Uterus (tissue), 4 donors: ENCODE measurements around the gene KLF3. TPM values are rescaled to one million over a fixed set of nuclear protein-coding genes. Genes with fewer than 3 reads are reported as not detected.

Experiments
- DNase-seq, 2 donors: peaks; one replicate each; pipeline ENCODE4 v3.0.0-alpha.2; 2019 to 2020
- H3K27ac ChIP-seq, 2 donors: fragments of 200-600 bp; sonication (generic); 1 replicate in 1 of 2; 2 replicates in 1 of 2; pipeline ENCODE4 v1.5.1; 2016 to 2018
- H3K27me3 ChIP-seq, 2 donors: fragments of 200-600 bp; sonication (generic); one replicate each; pipeline ENCODE4 v1.5.1; 2018 to 2019; ENCODE audit warnings: control low read depth in 1 of 2
- H3K36me3 ChIP-seq, 2 donors: fragments of 200-600 bp; sonication (generic); one replicate each; pipeline ENCODE4 v1.5.1; 2019; ENCODE audit warnings: control low read depth in 1 of 2
- H3K4me1 ChIP-seq, 2 donors: fragments of 200-600 bp; sonication (generic); one replicate each; pipeline ENCODE4 v1.5.1; 2018 to 2019; ENCODE audit warnings: control low read depth in 1 of 2
- H3K4me3 ChIP-seq, 2 donors: fragments of 200-600 bp; sonication (generic); 1 replicate in 1 of 2; 2 replicates in 1 of 2; pipeline ENCODE4 v1.5.1; 2018 to 2019; ENCODE audit warnings: mild to moderate bottlenecking in 1 of 2
- H3K9me3 ChIP-seq, 2 donors: fragments of 200-600 bp; sonication (generic); one replicate each; pipeline ENCODE4 v1.5.1; 2019; ENCODE audit warnings: control low read depth in 1 of 2
- POLR2A ChIP-seq, 2 donors: fragments of 450-650 bp; IDR thresholded peaks; one replicate each; pipeline ENCODE4 v1.6.1; 2016; ENCODE audit warnings: antibody characterized with exemption in 2 of 2, mild to moderate bottlenecking in 1 of 2, moderate library complexity in 1 of 2
- intact Hi-C: fragments of 100-400 bp; cut with DNase I; formaldehyde crosslinking; loops from one replicate; pipeline ENCODE4 v1.15.1; 2023; ENCODE audit warnings: low total_unique reads
- total RNA-seq, 4 donors: library from RNA; depleted of rRNA in 3 of 4; stranded (reverse); fragments of >200 nt in 3 of 4; gene quantifications; one replicate each; pipeline versions ENCODE4 v1.1.0 to v1.2.4, GENCODE V29; 2014 to 2023
- TF ChIP-seq, protein P1 (sequence below), 4 experiments: fragments of 200-600 bp in 2 of 4; fragments of 450-650 bp in 2 of 4; sonication (generic) in 2 of 4; IDR thresholded peaks; one replicate each; pipeline ENCODE4 v1.5.1; 2016 to 2019; ENCODE audit warnings: antibody characterized with exemption in 4 of 4, mild to moderate bottlenecking in 2 of 4, moderate library complexity in 1 of 4
- donor health status: DM: yes; HTN: yes; CAD: no.

Gene KLF3
- total RNA-seq, 4 donors from 2014 or later = 13.8 to 69.0 (median 41.2) TPM

DNA sequence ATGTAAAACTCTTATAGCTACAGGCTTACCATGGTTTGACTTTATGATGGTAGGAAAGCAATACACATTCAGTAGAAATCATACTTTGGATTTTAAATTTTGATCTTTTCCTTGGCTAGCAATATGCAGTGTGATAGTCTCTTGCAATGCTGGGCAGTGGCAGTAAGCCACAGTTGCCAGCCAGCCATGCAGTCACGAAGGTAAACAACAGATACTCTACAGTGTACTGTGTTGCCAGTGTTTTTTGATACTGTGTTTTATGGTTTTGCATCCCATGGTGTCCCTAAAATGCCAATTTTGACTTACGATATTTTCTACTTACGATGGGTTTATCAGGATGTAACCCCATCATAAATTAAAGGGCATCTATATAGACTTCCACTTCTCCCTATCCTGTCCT is 24.8 kb upstream of the KLF3 start:
- no peaks in the 10 kb centered on the region for H3K36me3 ChIP-seq
- no peaks in the 10 kb centered on the region for H3K4me1 ChIP-seq
- no peaks in the 10 kb centered on the region for H3K27me3 ChIP-seq
- no peak for DNase-seq
- intact Hi-C loops = no loop called here
- H3K4me3 ChIP-seq = no peak overlapping the region
- H3K27ac ChIP-seq = no peak overlapping the region
- no peaks in the 10 kb centered on the region for H3K9me3 ChIP-seq
- TF ChIP-seq, protein P1, sequence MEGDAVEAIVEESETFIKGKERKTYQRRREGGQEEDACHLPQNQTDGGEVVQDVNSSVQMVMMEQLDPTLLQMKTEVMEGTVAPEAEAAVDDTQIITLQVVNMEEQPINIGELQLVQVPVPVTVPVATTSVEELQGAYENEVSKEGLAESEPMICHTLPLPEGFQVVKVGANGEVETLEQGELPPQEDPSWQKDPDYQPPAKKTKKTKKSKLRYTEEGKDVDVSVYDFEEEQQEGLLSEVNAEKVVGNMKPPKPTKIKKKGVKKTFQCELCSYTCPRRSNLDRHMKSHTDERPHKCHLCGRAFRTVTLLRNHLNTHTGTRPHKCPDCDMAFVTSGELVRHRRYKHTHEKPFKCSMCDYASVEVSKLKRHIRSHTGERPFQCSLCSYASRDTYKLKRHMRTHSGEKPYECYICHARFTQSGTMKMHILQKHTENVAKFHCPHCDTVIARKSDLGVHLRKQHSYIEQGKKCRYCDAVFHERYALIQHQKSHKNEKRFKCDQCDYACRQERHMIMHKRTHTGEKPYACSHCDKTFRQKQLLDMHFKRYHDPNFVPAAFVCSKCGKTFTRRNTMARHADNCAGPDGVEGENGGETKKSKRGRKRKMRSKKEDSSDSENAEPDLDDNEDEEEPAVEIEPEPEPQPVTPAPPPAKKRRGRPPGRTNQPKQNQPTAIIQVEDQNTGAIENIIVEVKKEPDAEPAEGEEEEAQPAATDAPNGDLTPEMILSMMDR (IDR thresholded peaks at IDR 0.05) = no peak
- TF ChIP-seq POLR2A (IDR thresholded peaks at IDR 0.05) = no peak

DNA sequence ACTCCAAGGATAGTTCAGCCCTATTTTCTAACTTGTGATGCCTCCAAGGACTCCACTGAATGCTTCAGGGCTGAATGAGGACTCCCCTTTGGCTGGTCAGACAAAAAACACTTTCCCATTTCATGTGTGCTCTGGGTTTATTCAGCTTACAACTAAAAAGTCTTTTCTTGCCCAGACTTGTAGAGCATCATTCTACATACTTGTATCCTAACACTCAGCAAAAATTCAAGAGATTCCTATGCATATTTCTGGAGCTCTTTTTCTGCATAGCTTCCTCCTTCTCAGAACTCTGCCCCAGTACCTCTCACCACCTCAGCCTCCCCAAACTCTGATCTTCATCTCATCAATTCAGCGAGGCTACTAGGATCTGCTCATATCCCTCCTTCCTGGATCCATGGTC is 22.2 kb upstream of the KLF3 start:
- intact Hi-C loops = no loop called here
- Histone ChIP-seq H3K36me3 (no peaks in the 10 kb centered on the region), H3K27ac (no peak overlapping the region), H3K9me3 (no peaks in the 10 kb centered on the region), H3K4me1 (no peaks in the 10 kb centered on the region), H3K27me3 (no peaks in the 10 kb centered on the region), H3K4me3 (no peak overlapping the region)
- no peak for DNase-seq
- TF ChIP-seq, protein P1 (IDR thresholded peaks at IDR 0.05) = no peak
- no peak for TF ChIP-seq POLR2A (IDR thresholded peaks at IDR 0.05)

DNA sequence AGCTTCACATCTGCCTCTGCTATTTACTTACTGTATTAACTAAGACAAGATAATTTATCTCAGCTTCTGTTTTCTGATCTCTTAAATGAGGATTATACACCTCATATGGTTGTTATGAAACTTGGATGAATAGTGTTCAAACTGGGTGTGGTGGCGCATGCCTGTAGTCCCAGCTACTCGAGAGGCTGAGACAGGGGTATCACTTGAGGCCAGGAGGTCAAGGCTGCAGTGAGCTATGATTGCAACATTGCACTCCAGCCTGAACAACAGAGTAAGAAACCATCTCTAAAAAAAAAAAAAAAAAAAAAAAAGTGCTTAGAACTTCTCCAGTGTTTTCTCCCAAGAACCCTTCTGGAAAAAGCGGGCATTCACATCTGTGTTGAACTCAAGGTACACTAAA is 19.8 kb upstream of the KLF3 start:
- H3K36me3 ChIP-seq = no peaks in the 10 kb centered on the region
- H3K9me3 ChIP-seq = no peaks in the 10 kb centered on the region
- no peaks in the 10 kb centered on the region for H3K4me1 ChIP-seq
- no peak overlapping the region for H3K27ac ChIP-seq
- intact Hi-C loops = no loop called here
- DNase-seq = no peak
- no peaks in the 10 kb centered on the region for H3K27me3 ChIP-seq
- H3K4me3 ChIP-seq = no peak overlapping the region
- no peak for TF ChIP-seq POLR2A (IDR thresholded peaks at IDR 0.05)
- TF ChIP-seq, protein P1 (IDR thresholded peaks at IDR 0.05) = no peak

DNA sequence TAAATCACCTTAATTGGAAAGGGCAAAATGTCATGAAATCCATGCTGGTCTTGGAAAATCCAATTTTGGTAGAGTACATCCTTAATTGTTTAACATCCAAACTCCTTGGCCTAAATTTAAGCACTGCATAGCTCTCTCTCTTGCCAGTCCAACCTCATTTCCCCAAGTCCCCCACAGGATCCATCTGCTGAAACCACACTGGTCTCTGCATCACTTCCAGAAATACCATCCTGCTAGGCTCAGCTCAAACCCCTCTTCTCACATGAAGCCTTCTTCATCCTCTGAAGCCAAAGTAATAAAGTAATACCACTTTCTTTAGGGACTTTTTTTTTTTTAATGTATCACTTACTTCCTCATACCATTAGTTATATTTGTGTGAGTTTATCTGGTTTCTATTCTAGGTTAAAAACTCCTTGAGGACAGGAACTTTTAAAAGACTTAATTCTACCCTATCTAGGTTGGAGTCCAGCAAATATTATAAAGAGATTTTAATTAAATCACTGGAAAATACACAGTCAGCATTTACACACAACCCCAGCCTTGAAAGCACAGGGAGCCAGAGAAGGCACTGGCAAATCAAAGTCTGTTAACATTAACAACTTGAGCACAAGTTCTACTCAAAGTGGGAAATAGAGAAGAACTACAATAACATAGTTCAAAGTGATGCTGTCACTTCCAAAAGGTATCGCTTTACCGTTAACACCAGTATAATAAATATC is 16.7 kb upstream of the KLF3 start:
- Histone ChIP-seq H3K4me1 (no peaks in the 10 kb centered on the region), H3K4me3 (no peak overlapping the region), H3K27ac (no peak overlapping the region), H3K27me3 (no peaks in the 10 kb centered on the region), H3K36me3 (no peaks in the 10 kb centered on the region), H3K9me3 (no peaks in the 10 kb centered on the region)
- intact Hi-C loops = no loop called here
- TF ChIP-seq, protein P1 (IDR thresholded peaks at IDR 0.05) = no peak
- TF ChIP-seq POLR2A (IDR thresholded peaks at IDR 0.05) = no peak
- DNase-seq = no peak

DNA sequence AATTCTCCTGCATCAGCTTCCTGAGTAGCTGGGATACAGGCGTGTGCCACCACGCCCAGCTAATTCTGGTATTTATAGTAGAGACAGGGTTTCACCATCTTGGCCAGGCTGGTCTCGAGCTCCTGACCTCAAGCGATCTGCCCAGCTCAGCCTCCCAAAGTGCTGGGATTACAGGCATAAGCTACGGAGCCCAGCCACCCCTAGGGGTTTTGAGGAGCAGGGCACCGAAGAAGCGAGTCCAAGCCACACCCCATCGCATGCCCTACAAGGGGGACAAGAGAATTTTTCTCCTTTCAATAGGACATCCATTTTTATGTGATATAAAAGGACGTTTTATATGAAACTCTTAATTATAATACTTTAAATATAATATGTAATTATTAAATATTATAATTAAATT is 13.9 kb upstream of the KLF3 start:
- DNase-seq = no peak

More for the DNA sequence above, 13.9 kb upstream of the KLF3 start:
- no peak for TF ChIP-seq POLR2A (IDR thresholded peaks at IDR 0.05)
- TF ChIP-seq, protein P1 (IDR thresholded peaks at IDR 0.05) = no peak
- Histone ChIP-seq H3K9me3 (no peaks in the 10 kb centered on the region), H3K4me3 (no peak overlapping the region), H3K4me1 (no peaks in the 10 kb centered on the region), H3K27ac (no peak overlapping the region), H3K36me3 (no peaks in the 10 kb centered on the region), H3K27me3 (no peaks in the 10 kb centered on the region)
- intact Hi-C loops = no loop called here
